ENCODE results near the gene ANAPC2. TPM values are rescaled to one million over a fixed set of nuclear protein-coding genes. Genes with fewer than 3 reads are reported as not detected.
A peak's percentile ranks its signal among the peaks of the same experiment; 100 is the strongest.

ANAPC2 gene
- total RNA-seq, 1 donor from 2014 or later, result 65.0 TPM

GRCh38 chr9:137213160-137214060, 25.1 kb upstream of the ANAPC2 start:
- Mint-ChIP-seq H3K27ac (no peak overlapping the region), H3K4me3 (no peak overlapping the region), H3K27me3 (no peaks in the 10 kb centered on the region), H3K4me1 (ENCODE audit: unreplicated experiment) (peaks cover 3% of the 10 kb centered on the region), H3K36me3 (no peaks in the 10 kb centered on the region), H3K9me3 (no peaks in the 10 kb centered on the region)
- DNase-seq (ENCODE audit: extremely low spot score, unreplicated experiment), result no peak
- TF ChIP-seq CTCF (conservative IDR thresholded peaks at IDR 0.05), result no peak

DNA sequence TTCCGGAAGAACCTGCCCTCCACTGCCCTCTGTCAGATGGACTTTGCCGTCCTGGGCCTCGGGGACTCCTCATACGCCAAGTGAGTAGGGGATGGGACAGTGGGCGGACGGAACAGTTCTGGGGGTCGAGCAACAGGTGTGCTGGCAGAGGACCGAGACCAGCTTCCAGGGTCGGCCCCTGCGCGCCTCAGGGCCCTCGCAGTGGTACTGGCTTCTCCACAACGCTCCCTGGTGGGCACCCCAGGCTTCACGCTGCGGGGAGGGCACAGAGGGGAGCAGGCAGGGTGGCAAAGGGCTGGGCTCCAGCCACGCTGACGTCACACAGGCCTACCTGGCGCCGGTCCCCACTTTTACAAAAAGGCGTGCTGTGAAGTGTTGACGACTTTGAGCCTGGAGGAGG, 24.2 kb upstream of the ANAPC2 start:
- Mint-ChIP-seq H3K27me3 (no peaks in the 10 kb centered on the region), H3K4me3 (no peak overlapping the region), H3K27ac (no peak overlapping the region), H3K36me3 (peaks cover 2% of the 10 kb centered on the region), H3K4me1 (ENCODE audit: unreplicated experiment) (peaks cover 4% of the 10 kb centered on the region), H3K9me3 (no peaks in the 10 kb centered on the region)
- DNase-seq (ENCODE audit: extremely low spot score, unreplicated experiment), result no peak
- no peak for TF ChIP-seq CTCF (conservative IDR thresholded peaks at IDR 0.05)

GRCh38 chr9:137211532-137211931, 23.2 kb upstream of the ANAPC2 start:
- Mint-ChIP-seq H3K36me3 (peaks cover 6% of the 10 kb centered on the region), H3K4me1 (ENCODE audit: unreplicated experiment) (peaks cover 7% of the 10 kb centered on the region), H3K27me3 (no peaks in the 10 kb centered on the region), H3K9me3 (no peaks in the 10 kb centered on the region), H3K4me3 (no peak overlapping the region), H3K27ac (no peak overlapping the region)
- no peak for TF ChIP-seq CTCF (conservative IDR thresholded peaks at IDR 0.05)
- no peak for DNase-seq (ENCODE audit: extremely low spot score, unreplicated experiment)

DNA sequence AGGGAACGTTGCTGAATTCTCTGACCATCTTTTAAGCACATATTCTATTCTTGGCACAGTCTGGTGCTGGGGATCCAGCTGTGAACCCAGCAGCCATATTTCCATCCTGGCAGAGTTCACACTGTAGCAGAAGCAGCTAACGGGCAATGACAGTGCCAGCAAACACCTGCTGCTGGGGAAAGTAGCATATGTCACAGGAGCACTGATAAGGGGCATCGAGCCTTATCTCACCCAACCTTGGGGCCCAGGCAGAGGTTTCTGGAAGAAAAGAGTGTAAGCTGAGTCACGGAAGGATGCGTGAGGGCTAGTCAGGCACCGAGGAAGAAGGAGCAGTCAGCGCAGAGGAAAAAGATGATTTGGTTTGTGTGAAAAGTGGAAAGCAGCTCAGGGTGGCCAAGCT, 18.2 kb upstream of the ANAPC2 start:
- Mint-ChIP-seq H3K27me3 (no peaks in the 10 kb centered on the region), H3K9me3 (no peaks in the 10 kb centered on the region), H3K4me1 (ENCODE audit: unreplicated experiment) (peaks cover 24% of the 10 kb centered on the region), H3K4me3 (peak overlapping the region; percentile 94), H3K36me3 (peaks cover 6% of the 10 kb centered on the region), H3K27ac (peak overlapping the region; percentile 86)
- no peak for TF ChIP-seq CTCF (conservative IDR thresholded peaks at IDR 0.05)
- DNase-seq (ENCODE audit: extremely low spot score, unreplicated experiment), result no peak

DNA sequence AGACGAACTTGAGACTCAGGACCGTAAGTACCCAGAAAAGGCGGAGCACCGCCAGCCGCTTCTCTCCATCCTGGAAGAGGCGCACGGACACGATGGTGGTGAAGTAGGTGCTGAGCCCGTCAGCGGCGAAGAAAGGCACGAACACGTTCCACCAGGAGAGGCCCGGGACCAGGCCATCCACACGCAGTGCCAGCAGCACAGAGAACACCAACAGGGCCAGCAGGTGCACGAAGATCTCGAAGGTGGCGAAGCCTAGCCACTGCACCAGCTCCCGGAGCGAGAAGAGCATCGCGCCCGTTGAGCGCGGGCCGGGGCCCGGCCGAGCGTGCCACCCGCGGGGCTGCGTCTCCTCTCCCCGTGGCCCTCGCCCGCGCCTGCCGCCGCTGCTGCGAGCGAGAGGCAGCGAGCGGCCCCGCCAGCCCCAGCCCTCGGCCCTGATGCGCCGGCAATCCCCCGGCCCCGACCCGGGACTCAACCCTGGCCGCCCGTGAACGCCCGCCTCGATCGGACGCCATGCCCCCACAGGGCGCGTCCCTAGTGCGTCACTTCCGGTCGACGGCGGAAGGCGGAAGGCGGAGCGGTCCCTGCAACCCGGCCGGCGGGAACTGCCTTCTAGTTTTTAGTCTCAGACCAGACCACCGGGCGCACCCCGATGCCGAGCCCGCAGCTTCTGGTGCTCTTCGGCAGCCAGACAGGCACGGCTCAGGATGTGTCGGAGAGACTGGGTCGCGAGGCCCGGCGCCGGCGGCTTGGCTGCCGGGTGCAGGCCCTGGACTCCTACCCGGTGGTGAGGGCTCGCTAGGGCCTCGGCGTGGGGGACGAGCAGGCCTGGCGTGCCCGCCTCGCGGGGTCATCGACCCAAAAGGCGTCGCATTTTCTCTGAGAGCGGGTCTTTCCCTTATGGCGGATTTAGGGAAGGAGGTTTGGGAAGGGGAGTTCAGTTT, 17.0 kb upstream of the ANAPC2 start, which contains the start of the genes NDOR1 and TMEM203:
NDOR1 (plus strand) TSS at position 575 of the 944 bp plus-strand sequence; CDS start at position 653, 78 bp downstream.
TMEM203 (minus strand) TSS at position 523 of the 944 bp plus-strand sequence; CDS start at position 289, 234 bp downstream.
- peak within 1 kb of the TSS; percentile 91 for H3K27ac Mint-ChIP-seq
- no peaks in the 10 kb centered on the region for H3K27me3 Mint-ChIP-seq
- H3K36me3 Mint-ChIP-seq, result peaks cover 6% of the 10 kb centered on the region
- no peaks in the 10 kb centered on the region for H3K9me3 Mint-ChIP-seq
- peaks cover 27% of the 10 kb centered on the region for H3K4me1 Mint-ChIP-seq (ENCODE audit: unreplicated experiment)
- H3K4me3 Mint-ChIP-seq, result peak within 1 kb of the TSS; percentile 94
- peak; percentile 93 for DNase-seq (ENCODE audit: extremely low spot score, unreplicated experiment)
- no peak for TF ChIP-seq CTCF (conservative IDR thresholded peaks at IDR 0.05)

Data from type B pancreatic cell (in vitro differentiated cells).